AG10803 (cell line): ENCODE data around the gene KIDINS220.

Experiments used
- DNase-seq: peaks from one replicate; pipeline ENCODE4 v3.0.0; 2010; ENCODE audit warnings: low read depth
- H3K4me3 ChIP-seq: 2 replicates; pipeline ENCODE4 v1.5.1; 2011; ENCODE audit warnings: mild to moderate bottlenecking, low read length, control low read depth
- CTCF ChIP-seq: conservative IDR thresholded peaks from 2 replicates; pipeline ENCODE4 v1.5.1; 2011; ENCODE audit warnings: mild to moderate bottlenecking, low read length, control low read depth, inconsistent platforms

Gene KIDINS220

GRCh38 chr2:8806885-8807704 lies 30.3 kb downstream of the KIDINS220 start:
- H3K4me3 ChIP-seq: no peak overlapping the region
- no peak for TF ChIP-seq CTCF
- no peak for DNase-seq

- no peak for TF ChIP-seq CTCF
- no peak for DNase-seq
- H3K4me3 ChIP-seq: no peak overlapping the region
Measured at GRCh38 chr2:8805278-8806210, 31.9 kb downstream of the KIDINS220 start.

- DNase-seq: peak; percentile 76
- no peak for TF ChIP-seq CTCF
- H3K4me3 ChIP-seq: no peak overlapping the region
Measured at GRCh38 chr2:8803658-8804379, 33.6 kb downstream of the KIDINS220 start.

GRCh38 chr2:8802741-8803140 lies 34.7 kb downstream of the KIDINS220 start:
- no peak overlapping the region for H3K4me3 ChIP-seq
- no peak for DNase-seq
- no peak for TF ChIP-seq CTCF

GRCh38 chr2:8800821-8801220 lies 36.6 kb downstream of the KIDINS220 start:
- TF ChIP-seq CTCF: no peak
- H3K4me3 ChIP-seq: no peak overlapping the region
- no peak for DNase-seq

GRCh38 chr2:8800218-8800617 lies 37.2 kb downstream of the KIDINS220 start:
- no peak for DNase-seq
- H3K4me3 ChIP-seq: no peak overlapping the region
- TF ChIP-seq CTCF: no peak
